ENCODE results near the gene PTPRT. TPM values are rescaled to one million over a fixed set of nuclear protein-coding genes. Genes with fewer than 3 reads are reported as not detected.

Gene PTPRT
- total RNA-seq, 1 experiment from 2014 or later: not detected

DNA sequence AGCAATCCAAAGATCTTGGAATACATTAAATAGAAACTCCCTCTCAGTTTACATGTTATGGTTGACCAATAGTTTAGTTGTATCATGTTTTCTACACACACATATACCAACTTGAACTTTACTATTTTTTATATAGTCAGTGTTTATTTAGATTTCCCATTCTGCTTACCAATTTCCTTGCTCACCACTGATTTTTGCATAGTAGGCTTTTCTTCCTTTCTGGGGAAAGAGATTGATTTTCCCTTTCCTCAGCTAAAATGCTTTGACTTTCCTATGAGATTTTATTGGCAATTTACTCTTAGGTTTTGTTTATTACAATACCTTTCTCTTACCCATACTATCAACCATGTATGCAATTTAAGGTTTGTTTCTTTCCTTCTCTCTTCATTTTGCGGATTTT lies 665.6 kb downstream of the PTPRT start:
- in situ Hi-C loops (cut with HindIII; ENCODE audit: low pct_unique_long_range_greater_than_20kb, low sequenced_read_pairs): no loop called here
- DNase-seq (ENCODE audit: low read depth, low spot score): no peak

GRCh38 chr20:42516692-42517091 lies 673.0 kb downstream of the PTPRT start:
- Histone ChIP-seq H3K36me3 (ENCODE audit: control insufficient read depth, insufficient read depth, low read length) (no peaks in the 10 kb centered on the region), H3K4me1 (ENCODE audit: control insufficient read depth, insufficient read depth, low read length) (no peaks in the 10 kb centered on the region), H3K27ac (ENCODE audit: low read length) (no peak overlapping the region), H3K9me3 (ENCODE audit: control insufficient read depth, insufficient read depth, low read depth, low read length) (no peaks in the 10 kb centered on the region), H3K4me3 (ENCODE audit: low read depth in 2 of 2, low read length in 2 of 2) (no peak overlapping the region), H3K27me3 (ENCODE audit: control insufficient read depth, insufficient read depth, low read length) (no peaks in the 10 kb centered on the region)
- ChIA-PET CTCF (no interaction called here), POLR2A (no interaction called here)
- no peak for DNase-seq (ENCODE audit: low read depth, low spot score)
- in situ Hi-C loops (cut with HindIII; ENCODE audit: low pct_unique_long_range_greater_than_20kb, low sequenced_read_pairs) (no loop called here), intact Hi-C loops (cut with micrococcal nuclease; ENCODE audit: unreplicated experiment) (no loop called here)
- ATAC-seq: no peak
- TF ChIP-seq SIN3A (IDR thresholded peaks at IDR 0.05; ENCODE audit: borderline replicate concordance, insufficient read depth, low read depth, low read length) (no peak), TCF7L2 (IDR thresholded peaks at IDR 0.05; ENCODE audit: low read depth, low read length) (no peak)
- no TSS peak for BruUV-seq (replicated peaks)

More for the DNA sequence above, 665.6 kb downstream of the PTPRT start:
- Histone ChIP-seq H3K9me3 (ENCODE audit: control insufficient read depth, insufficient read depth, low read depth, low read length) (no peaks in the 10 kb centered on the region), H3K4me3 (ENCODE audit: low read depth in 2 of 2, low read length in 2 of 2) (no peak overlapping the region), H3K4me1 (ENCODE audit: control insufficient read depth, insufficient read depth, low read length) (no peaks in the 10 kb centered on the region), H3K36me3 (ENCODE audit: control insufficient read depth, insufficient read depth, low read length) (no peaks in the 10 kb centered on the region), H3K27ac (ENCODE audit: low read length) (no peak overlapping the region), H3K27me3 (ENCODE audit: control insufficient read depth, insufficient read depth, low read length) (peaks cover 2% of the 10 kb centered on the region)
- ChIA-PET POLR2A (no interaction called here), CTCF (no interaction called here)
- TF ChIP-seq POLR2AphosphoS5 (IDR thresholded peaks at IDR 0.05; ENCODE audit: low read depth, low read length) (no peak), SIN3A (IDR thresholded peaks at IDR 0.05; ENCODE audit: borderline replicate concordance, insufficient read depth, low read depth, low read length) (no peak), CTCF (IDR thresholded peaks at IDR 0.05) (no peak), TCF7L2 (IDR thresholded peaks at IDR 0.05; ENCODE audit: low read depth, low read length) (no peak), REST (IDR thresholded peaks at IDR 0.05; ENCODE audit: insufficient read depth in 1 of 2, low read depth in 2 of 2, low read length in 1 of 2) (no peak)
- intact Hi-C loops (cut with micrococcal nuclease; ENCODE audit: unreplicated experiment): no loop called here
- no peak for ATAC-seq
- no TSS peak for BruUV-seq (replicated peaks)

DNA sequence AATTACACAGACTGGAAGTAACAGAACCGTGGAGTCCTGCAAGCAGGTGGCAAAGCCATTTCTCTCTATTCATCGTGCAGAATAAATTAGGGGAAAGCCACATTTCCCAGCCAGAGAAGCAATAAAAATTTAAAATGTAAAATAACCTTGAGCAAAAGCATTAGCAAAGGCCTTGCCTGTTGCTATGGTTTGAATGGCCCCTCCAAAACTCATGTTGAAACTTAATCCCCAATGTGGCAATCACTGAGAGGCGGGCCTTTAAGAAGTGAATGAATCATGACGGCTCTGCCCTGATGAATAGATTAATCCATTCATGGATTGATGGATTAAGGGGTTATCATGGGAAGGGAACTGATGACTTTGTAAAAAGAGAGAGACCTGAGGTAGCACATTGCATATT lies 679.0 kb downstream of the PTPRT start:
- no TSS peak for BruUV-seq (replicated peaks)
- Histone ChIP-seq H3K9me3 (ENCODE audit: control insufficient read depth, insufficient read depth, low read depth, low read length) (no peaks in the 10 kb centered on the region), H3K27me3 (ENCODE audit: control insufficient read depth, insufficient read depth, low read length) (no peaks in the 10 kb centered on the region), H3K27ac (ENCODE audit: low read length) (no peak overlapping the region), H3K36me3 (ENCODE audit: control insufficient read depth, insufficient read depth, low read length) (no peaks in the 10 kb centered on the region), H3K4me3 (ENCODE audit: low read depth in 2 of 2, low read length in 2 of 2) (no peak overlapping the region), H3K4me1 (ENCODE audit: control insufficient read depth, insufficient read depth, low read length) (no peaks in the 10 kb centered on the region)
- no peak for TF ChIP-seq POLR2AphosphoS5 (IDR thresholded peaks at IDR 0.05; ENCODE audit: low read depth, low read length)
- no peak for TF ChIP-seq TCF7L2 (IDR thresholded peaks at IDR 0.05; ENCODE audit: low read depth, low read length)
- TF ChIP-seq REST (IDR thresholded peaks at IDR 0.05; ENCODE audit: insufficient read depth in 1 of 2, low read depth in 2 of 2, low read length in 1 of 2): no peak
- TF ChIP-seq SIN3A (IDR thresholded peaks at IDR 0.05; ENCODE audit: borderline replicate concordance, insufficient read depth, low read depth, low read length): no peak
- no peak for TF ChIP-seq CTCF (IDR thresholded peaks at IDR 0.05)
- ATAC-seq: no peak
- intact Hi-C loops (cut with micrococcal nuclease; ENCODE audit: unreplicated experiment) (no loop called here), in situ Hi-C loops (cut with HindIII; ENCODE audit: low pct_unique_long_range_greater_than_20kb, low sequenced_read_pairs) (no loop called here)
- CTCF ChIA-PET: no interaction called here
- no peak for DNase-seq (ENCODE audit: low read depth, low spot score)
- POLR2A ChIA-PET: no interaction called here

All from Panc1 (cell line).